PC-9 (cell line): Measurements from ENCODE around the gene MARCHF3. TPM values are rescaled to one million over a fixed set of nuclear protein-coding genes. Genes with fewer than 3 reads are reported as not detected.
"Not testable (repeated sequence)": the region's sequence is repeated elsewhere in the genome, so short reads cannot be mapped to it uniquely, and the experiment has no call there.

Experiments
- BruUV-seq: library from RNA; stranded (reverse); fragments of 400-500 nt; replicated peaks from 2 replicates; lab custom pipeline; 2021; lab: Mats Ljungman, UMichigan
- CTCF ChIA-PET: fragments of 300-600 bp; sonication (Branson Sonifier 250); formaldehyde crosslinking; loops from one replicate; lab custom pipeline; 2022; ENCODE audit warnings: antibody characterized with exemption; lab: Charles Lee
- POLR2A ChIA-PET: fragments of 300-600 bp; sonication (Branson Sonifier 250); formaldehyde crosslinking; loops from one replicate; lab custom pipeline; 2022; ENCODE audit warnings: antibody characterized with exemption; ENCODE audit not compliant: unreplicated experiment; lab: Charles Lee
- DNase-seq, 2 experiments: peaks; one replicate each; pipeline versions ENCODE4 v3.0.0 to v3.0.0-alpha.2; 2015 to 2022; ENCODE audit warnings: mixed read lengths in 1 of 2
- H2AFZ ChIP-seq: fragments of 200-600 bp; sonication (generic); 2 replicates; pipeline ENCODE4 v1.8.1; 2017; ENCODE audit warnings: antibody characterized with exemption
- H3F3A ChIP-seq: fragments of 200-600 bp; sonication (generic); 2 replicates; pipeline ENCODE4 v1.8.1; 2017; ENCODE audit warnings: antibody characterized with exemption, mild to moderate bottlenecking, low read depth; ENCODE audit not compliant: insufficient read depth
- H3K27ac ChIP-seq: fragments of 200-600 bp; sonication (generic); 2 replicates; pipeline ENCODE4 v1.6.1; 2016; ENCODE audit warnings: mixed run types
- H3K27me3 ChIP-seq: fragments of 200-600 bp; sonication (generic); 2 replicates; pipeline ENCODE4 v1.6.1; 2016; ENCODE audit warnings: low read depth, mixed run types; ENCODE audit not compliant: insufficient read depth
- H3K36me3 ChIP-seq: fragments of 200-600 bp; sonication (generic); 2 replicates; pipeline ENCODE4 v1.6.1; 2016; ENCODE audit warnings: low read depth, mixed run types
- H3K4me1 ChIP-seq: fragments of 200-600 bp; sonication (generic); replicated peaks from 2 replicates; pipeline ENCODE4 v1.6.1; 2016; ENCODE audit warnings: mixed run types; ENCODE audit not compliant: insufficient read depth
- H3K4me2 ChIP-seq: fragments of 200-600 bp; sonication (generic); 2 replicates; pipeline ENCODE4 v1.6.1; 2017; ENCODE audit warnings: mixed run types
- H3K4me3 ChIP-seq: fragments of 200-600 bp; sonication (generic); 2 replicates; pipeline ENCODE4 v1.6.1; 2016; ENCODE audit warnings: mixed run types
- H3K79me2 ChIP-seq: fragments of 200-600 bp; sonication (generic); 2 replicates; pipeline ENCODE4 v1.6.1; 2017; ENCODE audit warnings: low read depth, mixed run types
- H3K9me2 ChIP-seq: fragments of 200-600 bp; sonication (generic); 2 replicates; pipeline ENCODE4 v1.8.1; 2017; ENCODE audit warnings: mild to moderate bottlenecking; ENCODE audit not compliant: insufficient read depth
- H3K9me3 ChIP-seq: fragments of 200-600 bp; sonication (generic); 2 replicates; pipeline ENCODE4 v1.8.1; 2016; ENCODE audit warnings: low read depth; ENCODE audit not compliant: insufficient read depth
- H4K20me1 ChIP-seq: fragments of 200-600 bp; sonication (generic); 2 replicates; pipeline ENCODE4 v1.8.1; 2017; ENCODE audit not compliant: insufficient read depth
- EZH2 ChIP-seq: fragments of 200-600 bp; sonication (generic); IDR thresholded peaks from 2 replicates; pipeline ENCODE4 v1.8.0; 2017; ENCODE audit warnings: antibody characterized with exemption, low read depth
- intact Hi-C: fragments of 100-400 bp; cut with micrococcal nuclease; formaldehyde crosslinking; loops from one replicate; pipeline ENCODE4 v1.10.0; 2022; ENCODE audit not compliant: unreplicated experiment
- total RNA-seq: library from RNA; stranded (reverse); gene quantifications from 2 replicates; pipeline ENCODE4 v1.2.3, GENCODE V29; 2021
- TF ChIP-seq, protein P1 (sequence below): fragments of 200-600 bp; sonication (generic); conservative IDR thresholded peaks from 2 replicates; pipeline ENCODE4 v1.6.1; 2017; ENCODE audit warnings: mixed run types, antibody characterized with exemption, mild to moderate bottlenecking, moderate library complexity

Gene MARCHF3
- total RNA-seq, 1 experiment from 2014 or later = 0.35 TPM

GRCh38 chr5:127055880-127056653, 25.7 kb upstream of the MARCHF3 start:
- Histone ChIP-seq H3F3A (peaks cover 11% of the 10 kb centered on the region; the same call in 1 of the 2 replicates), H2AFZ (no peak overlapping the region), H3K9me3 (no peaks in the 10 kb centered on the region), H3K4me1 (peaks cover 16% of the 10 kb centered on the region), H3K4me3 (no peak overlapping the region), H4K20me1 (no peaks in the 10 kb centered on the region), H3K36me3 (no peaks in the 10 kb centered on the region), H3K27ac (no peak overlapping the region), H3K9me2 (no peaks in the 10 kb centered on the region), H3K79me2 (no peaks in the 10 kb centered on the region), H3K27me3 (no peaks in the 10 kb centered on the region), H3K4me2 (no peak overlapping the region)
- TF ChIP-seq, protein P1, sequence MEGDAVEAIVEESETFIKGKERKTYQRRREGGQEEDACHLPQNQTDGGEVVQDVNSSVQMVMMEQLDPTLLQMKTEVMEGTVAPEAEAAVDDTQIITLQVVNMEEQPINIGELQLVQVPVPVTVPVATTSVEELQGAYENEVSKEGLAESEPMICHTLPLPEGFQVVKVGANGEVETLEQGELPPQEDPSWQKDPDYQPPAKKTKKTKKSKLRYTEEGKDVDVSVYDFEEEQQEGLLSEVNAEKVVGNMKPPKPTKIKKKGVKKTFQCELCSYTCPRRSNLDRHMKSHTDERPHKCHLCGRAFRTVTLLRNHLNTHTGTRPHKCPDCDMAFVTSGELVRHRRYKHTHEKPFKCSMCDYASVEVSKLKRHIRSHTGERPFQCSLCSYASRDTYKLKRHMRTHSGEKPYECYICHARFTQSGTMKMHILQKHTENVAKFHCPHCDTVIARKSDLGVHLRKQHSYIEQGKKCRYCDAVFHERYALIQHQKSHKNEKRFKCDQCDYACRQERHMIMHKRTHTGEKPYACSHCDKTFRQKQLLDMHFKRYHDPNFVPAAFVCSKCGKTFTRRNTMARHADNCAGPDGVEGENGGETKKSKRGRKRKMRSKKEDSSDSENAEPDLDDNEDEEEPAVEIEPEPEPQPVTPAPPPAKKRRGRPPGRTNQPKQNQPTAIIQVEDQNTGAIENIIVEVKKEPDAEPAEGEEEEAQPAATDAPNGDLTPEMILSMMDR = no peak
- TF ChIP-seq EZH2 = no peak
- no TSS peak for BruUV-seq
- ChIA-PET CTCF (no interaction called here), POLR2A (no interaction called here)
- DNase-seq = no peak
- intact Hi-C loops = no loop called here

GRCh38 chr5:127053551-127053950, 23.2 kb upstream of the MARCHF3 start:
- intact Hi-C loops, H3K9me3 ChIP-seq: not testable (repeated sequence)
- peaks cover 17% of the 10 kb centered on the region for H3K4me1 ChIP-seq

GRCh38 chr5:127053049-127053448, 22.7 kb upstream of the MARCHF3 start:
- TF ChIP-seq EZH2 = no peak
- TF ChIP-seq, protein P1 = no peak
- H3K27me3 ChIP-seq = no peaks in the 10 kb centered on the region
- no peak for DNase-seq
- no peak overlapping the region for H3K27ac ChIP-seq
- peaks cover 17% of the 10 kb centered on the region for H3K4me1 ChIP-seq
- no peak overlapping the region for H3K4me2 ChIP-seq
- BruUV-seq = no TSS peak
- no peak overlapping the region for H2AFZ ChIP-seq
- ChIA-PET CTCF (no interaction called here), POLR2A (no interaction called here)
- H3K9me3 ChIP-seq = no peaks in the 10 kb centered on the region
- H3K36me3 ChIP-seq = no peaks in the 10 kb centered on the region
- intact Hi-C loops = no loop called here
- H3F3A ChIP-seq = peaks cover 11% of the 10 kb centered on the region; the same call in 1 of the 2 replicates
- no peaks in the 10 kb centered on the region for H3K9me2 ChIP-seq
- no peaks in the 10 kb centered on the region for H3K79me2 ChIP-seq
- H4K20me1 ChIP-seq = no peaks in the 10 kb centered on the region
- H3K4me3 ChIP-seq = no peak overlapping the region

More at GRCh38 chr5:127053551-127053950, 23.2 kb upstream of the MARCHF3 start:
- POLR2A ChIA-PET, H3K27ac ChIP-seq, H3K9me2 ChIP-seq, DNase-seq, H3K4me2 ChIP-seq, H3K36me3 ChIP-seq, BruUV-seq, H4K20me1 ChIP-seq, H3K4me3 ChIP-seq, H3K79me2 ChIP-seq, H3K27me3 ChIP-seq, CTCF ChIA-PET, H2AFZ ChIP-seq: not testable (repeated sequence)
- peaks cover 11% of the 10 kb centered on the region; the same call in 1 of the 2 replicates for H3F3A ChIP-seq
